Esophagus (tissue), 2 donors: ENCODE measurements around the gene FOXR1. TPM values are rescaled to one million over a fixed set of nuclear protein-coding genes. Genes with fewer than 3 reads are reported as not detected.
"Not testable (repeated sequence)": the region's sequence is repeated elsewhere in the genome, so short reads cannot be mapped to it uniquely, and the experiment has no call there.

ENCODE experiments used
- H3K27ac ChIP-seq, 2 donors: one replicate each; pipeline ENCODE4 v1.5.1; 2013; ENCODE audit warnings: low read depth in 2 of 2, mild to moderate bottlenecking in 2 of 2, inconsistent platforms in 1 of 2, low read length in 1 of 2, moderate library complexity in 1 of 2
- H3K27me3 ChIP-seq, 2 donors: one replicate each; pipeline ENCODE4 v1.6.1; 2013; ENCODE audit warnings: low read length in 2 of 2, control low read depth in 1 of 2, mild to moderate bottlenecking in 1 of 2; ENCODE audit not compliant: insufficient read depth in 2 of 2, control insufficient read depth in 1 of 2
- H3K36me3 ChIP-seq, 2 donors: one replicate each; pipeline ENCODE4 v1.6.1; 2013; ENCODE audit warnings: low read length in 1 of 2; ENCODE audit not compliant: control insufficient read depth in 2 of 2, insufficient read depth in 2 of 2
- H3K4me1 ChIP-seq, 2 donors: one replicate each; pipeline ENCODE4 v1.6.1; 2013; ENCODE audit warnings: low read length in 1 of 2; ENCODE audit not compliant: control insufficient read depth in 2 of 2, insufficient read depth in 2 of 2
- H3K4me3 ChIP-seq, 2 donors: one replicate each; pipeline ENCODE4 v1.5.1; 2013; ENCODE audit warnings: low read length in 2 of 2, mild to moderate bottlenecking in 2 of 2, low read depth in 1 of 2, moderate library complexity in 1 of 2
- H3K9me3 ChIP-seq, 2 donors: one replicate each; pipeline ENCODE4 v1.6.1; 2013; ENCODE audit warnings: mild to moderate bottlenecking in 2 of 2, low read depth in 1 of 2, low read length in 1 of 2, moderate library complexity in 1 of 2; ENCODE audit not compliant: control insufficient read depth in 2 of 2, insufficient read depth in 1 of 2
- WGBS, 2 donors: extraction: QIAGEN DNeasy Blood & Tissue Kit; methylation state at CpG; one replicate each; pipeline ENCODE4 v1.1.7; 2013; 5-methylcytosine and 5-hydroxymethylcytosine counted together
- polyA plus RNA-seq, 2 donors: library from polyadenylated mRNA; stranded (reverse); fragments of 200-250 nt; gene quantifications; one replicate each; pipeline ENCODE4 v1.2.3, GENCODE V29; 2013
- donor health status: healthy with polysubstance abuse.
- donor health status: Bipolar disorder and iron deficiency.

The FOXR1 gene
- polyA plus RNA-seq, 2 donors = not detected

- no peaks in the 10 kb centered on the region for H3K9me3 ChIP-seq
- no peaks in the 10 kb centered on the region for H3K4me1 ChIP-seq
- H3K36me3 ChIP-seq = peaks cover 10 to 19% of the 10 kb centered on the region in 2 donors
- H3K27ac ChIP-seq = no peak overlapping the region
- no peak overlapping the region for H3K4me3 ChIP-seq
- 92 to 94% methylated on average over 17 of the region's 17 CpGs for WGBS, 2 donors
- no peaks in the 10 kb centered on the region for H3K27me3 ChIP-seq
These were observed 42.8 kb downstream of the FOXR1 start for GRCh38 chr11:119014209-119014924.

GRCh38 chr11:119015054-119015611 is 43.6 kb downstream of the FOXR1 start:
- no peak overlapping the region for H3K27ac ChIP-seq
- H3K4me1 ChIP-seq = no peaks in the 10 kb centered on the region
- H3K36me3 ChIP-seq = peaks cover 10 to 19% of the 10 kb centered on the region in 2 donors
- no peaks in the 10 kb centered on the region for H3K27me3 ChIP-seq
- H3K9me3 ChIP-seq = no peaks in the 10 kb centered on the region
- H3K4me3 ChIP-seq = no peak overlapping the region
- 61% methylated on average over 8 of the region's 8 CpGs for WGBS, 2 donors

GRCh38 chr11:119016216-119017009 is 44.9 kb downstream of the FOXR1 start:
- H3K9me3 ChIP-seq = no peaks in the 10 kb centered on the region
- peak overlapping the region in 1 of 2 donors; percentile 10 for H3K27ac ChIP-seq
- WGBS, 2 donors = 63 to 69% methylated on average over 14 of the region's 14 CpGs
- H3K36me3 ChIP-seq = peaks cover 10 to 14% of the 10 kb centered on the region in 2 donors
- H3K4me1 ChIP-seq = no peaks in the 10 kb centered on the region
- no peaks in the 10 kb centered on the region for H3K27me3 ChIP-seq
- H3K4me3 ChIP-seq = peak overlapping the region in 1 of 2 donors; percentile 100

GRCh38 chr11:119017377-119017776 is 45.8 kb downstream of the FOXR1 start:
- H3K4me1 ChIP-seq = not testable (repeated sequence)
- H3K36me3 ChIP-seq = peaks cover 10 to 12% of the 10 kb centered on the region in 2 donors

GRCh38 chr11:119018074-119018938 is 46.7 kb downstream of the FOXR1 start, which contains the start of the genes RPS25 and TRAPPC4:
Gene RPS25, minus strand, starts transcription at chr11:119018343. Its CDS starts 59 bp downstream, at chr11:119018284.
Gene TRAPPC4, plus strand, starts transcription at chr11:119018766. Its CDS starts 30 bp downstream, at chr11:119018796.
- no peaks in the 10 kb centered on the region for H3K4me1 ChIP-seq
- WGBS, 2 donors = 0% methylated on average over 61 to 63 of the region's 63 CpGs
- H3K27me3 ChIP-seq = no peaks in the 10 kb centered on the region
- peaks cover 9 to 10% of the 10 kb centered on the region in 2 donors for H3K36me3 ChIP-seq
- H3K27ac ChIP-seq = peak within 1 kb of the TSS; percentile 94 to 99
- H3K9me3 ChIP-seq = no peaks in the 10 kb centered on the region
- H3K4me3 ChIP-seq = peak within 1 kb of the TSS; percentile 90 to 100

More at GRCh38 chr11:119017377-119017776, 45.8 kb downstream of the FOXR1 start:
- H3K4me3 ChIP-seq = peak overlapping the region; percentile 90 to 100
- WGBS, 2 donors = 1 to 2% methylated on average over 10 of the region's 10 CpGs
- not testable (repeated sequence) for H3K9me3 ChIP-seq, H3K27me3 ChIP-seq
- peak overlapping the region; percentile 24 to 66 for H3K27ac ChIP-seq

- Histone ChIP-seq H3K4me1 (no peaks in the 10 kb centered on the region), H3K27ac (no peak overlapping the region), H3K27me3 (no peaks in the 10 kb centered on the region), H3K9me3 (no peaks in the 10 kb centered on the region), H3K36me3 (peaks cover 10 to 17% of the 10 kb centered on the region in 2 donors), H3K4me3 (peak overlapping the region in 1 of 2 donors; percentile 100)
- 35% methylated on average over 2 of the region's 2 CpGs for WGBS, 2 donors
These were observed 48.4 kb downstream of the FOXR1 start for GRCh38 chr11:119019996-119020395.

GRCh38 chr11:119021631-119022030 is 50.1 kb downstream of the FOXR1 start:
- H3K27me3 ChIP-seq = no peaks in the 10 kb centered on the region
- no peaks in the 10 kb centered on the region for H3K9me3 ChIP-seq
- H3K27ac ChIP-seq = no peak overlapping the region
- no peak overlapping the region for H3K4me3 ChIP-seq
- 85 to 88% methylated on average over 5 of the region's 5 CpGs for WGBS, 2 donors
- no peaks in the 10 kb centered on the region for H3K4me1 ChIP-seq
- H3K36me3 ChIP-seq = peaks cover 5 to 12% of the 10 kb centered on the region in 2 donors

- Histone ChIP-seq H3K36me3 (peaks cover 5 to 18% of the 10 kb centered on the region in 2 donors), H3K4me1 (peaks cover 0 to 1% of the 10 kb centered on the region in 2 donors), H3K9me3 (no peaks in the 10 kb centered on the region), H3K27ac (no peak overlapping the region), H3K4me3 (no peak overlapping the region), H3K27me3 (no peaks in the 10 kb centered on the region)
These were observed 52.2 kb downstream of the FOXR1 start for GRCh38 chr11:119023741-119024140.
